Natural killer cell (primary cell): ENCODE data around the gene TSPAN18. TPM values are rescaled to one million over a fixed set of nuclear protein-coding genes. Genes with fewer than 3 reads are reported as not detected.

ENCODE experiments used
- ATAC-seq, 3 donors: fragments of 150-1000 bp in 2 of 3; fragments of 200-7000 bp in 1 of 3; cut with Tn5 transposase; 1 replicate in 1 of 3; 2 replicates in 2 of 3; pipeline ENCODE4 v1.10.0; 2021; ENCODE audit warnings: mild to moderate bottlenecking in 2 of 3, moderate library complexity in 2 of 3
- DNase-seq, 2 donors: peaks; one replicate each; pipeline versions ENCODE4 v3.0.0 to v3.0.0-alpha.2; 2013 to 2021; ENCODE audit warnings: mixed read lengths in 1 of 2
- H3K27ac ChIP-seq: one replicate; pipeline ENCODE4 v1.5.1; 2013; ENCODE audit warnings: mild to moderate bottlenecking, low read length
- H3K27me3 ChIP-seq: one replicate; pipeline ENCODE4 v1.6.1; 2013; ENCODE audit warnings: low read length; ENCODE audit not compliant: control insufficient read depth, insufficient read depth
- H3K36me3 ChIP-seq: one replicate; pipeline ENCODE4 v1.6.1; 2013; ENCODE audit warnings: low read length; ENCODE audit not compliant: control insufficient read depth, insufficient read depth
- H3K4me1 ChIP-seq: one replicate; pipeline ENCODE4 v1.6.1; 2013; ENCODE audit warnings: low read length; ENCODE audit not compliant: control insufficient read depth, insufficient read depth
- H3K4me3 ChIP-seq: one replicate; pipeline ENCODE4 v1.5.1; 2013; ENCODE audit warnings: low read length
- H3K9me3 ChIP-seq: one replicate; pipeline ENCODE4 v1.6.1; 2013; ENCODE audit warnings: low read length; ENCODE audit not compliant: control insufficient read depth, insufficient read depth
- H3K27ac Mint-ChIP-seq, 2 donors: one replicate each; pipeline ENCODE4 v1.8.0; 2022; ENCODE audit warnings: mild to moderate bottlenecking in 2 of 2, mixed read lengths in 2 of 2, moderate library complexity in 1 of 2
- H3K27me3 Mint-ChIP-seq, 2 donors: one replicate each; pipeline ENCODE4 v1.8.0; 2022; ENCODE audit warnings: low read depth in 2 of 2, mixed read lengths in 2 of 2
- H3K36me3 Mint-ChIP-seq: one replicate; pipeline ENCODE4 v1.8.0; 2022; ENCODE audit warnings: mixed read lengths
- H3K4me1 Mint-ChIP-seq, 2 donors: one replicate each; pipeline ENCODE4 v1.8.0; 2022; ENCODE audit warnings: mixed read lengths in 2 of 2
- H3K4me3 Mint-ChIP-seq: one replicate; pipeline ENCODE4 v1.8.0; 2022; ENCODE audit warnings: mild to moderate bottlenecking, moderate library complexity, mixed read lengths
- H3K9me3 Mint-ChIP-seq, 2 donors: one replicate each; pipeline ENCODE4 v1.8.0; 2022; ENCODE audit warnings: mixed read lengths in 2 of 2
- WGBS: methylation state at CpG from one replicate; pipeline ENCODE4 v1.1.7; 2013; ENCODE audit warnings: missing lambda C conversion rate; ENCODE audit not compliant: insufficient coverage; 5-methylcytosine and 5-hydroxymethylcytosine counted together
- intact Hi-C: fragments of 100-400 bp; cut with micrococcal nuclease; formaldehyde crosslinking; loops from one replicate; pipeline ENCODE4 v1.14.2; 2022
- total RNA-seq, 4 donors: library from RNA; stranded (reverse); fragments of 120-200 nt in 1 of 4; gene quantifications; one replicate each; pipeline versions ENCODE4 v1.2.3 to v1.2.4, GENCODE V29; 2013 to 2022
- TF ChIP-seq, protein P1 (sequence below): fragments of 200-600 bp; IDR thresholded peaks from one replicate; pipeline ENCODE4 v1.8.0; 2022; ENCODE audit warnings: antibody characterized with exemption

Gene TSPAN18
- total RNA-seq, 3 donors from 2014 or later (not counting 1 experiment from before 2014, with no cell fraction given): 1.9 to 2.4 (median 2.3) TPM

DNA sequence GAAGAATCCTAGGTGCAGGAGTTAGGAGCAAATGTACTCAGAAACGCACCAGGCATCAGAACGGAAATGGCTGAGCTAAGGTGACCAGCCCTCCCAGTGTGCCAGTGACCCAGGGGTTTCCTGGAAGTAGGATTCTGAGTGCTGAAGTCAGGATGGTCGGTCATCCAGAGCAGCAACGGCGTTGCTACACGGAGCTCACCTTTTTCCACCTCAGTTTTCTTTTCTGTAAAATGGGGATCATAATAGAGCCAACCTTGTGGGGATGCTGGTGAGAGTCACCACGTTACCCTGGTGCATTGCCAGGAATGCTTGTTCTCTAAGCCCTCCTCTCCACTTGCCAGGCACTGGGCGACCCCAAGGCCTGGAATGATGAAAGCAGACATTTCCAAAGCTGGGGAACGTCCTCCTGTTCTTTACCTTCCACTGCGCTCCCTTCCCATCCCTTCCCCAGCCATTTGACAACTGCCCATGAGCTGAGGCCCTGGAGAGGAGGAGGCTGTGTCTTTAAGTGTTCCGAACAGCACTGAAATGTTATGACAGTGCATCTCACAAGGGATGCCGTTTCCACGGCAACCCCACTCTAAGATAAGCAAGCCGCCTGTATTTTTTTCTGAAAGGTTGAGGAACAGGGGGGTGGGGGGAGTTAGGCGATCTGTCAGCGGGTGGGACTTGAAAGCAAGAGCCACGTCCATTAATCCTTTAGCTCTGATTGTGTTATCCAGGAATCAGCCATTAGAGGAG, 66.8 kb downstream of the TSPAN18 start:
- H3K4me1 Mint-ChIP-seq: no peaks in the 10 kb centered on the region
- peaks cover 0 to 2% of the 10 kb centered on the region in 2 donors for H3K9me3 Mint-ChIP-seq
- intact Hi-C loops: no loop called here
- H3K27me3 Mint-ChIP-seq: peaks cover 0 to 18% of the 10 kb centered on the region in 2 donors
- ATAC-seq (no peak), DNase-seq (no peak)
- Histone ChIP-seq H3K36me3 (no peaks in the 10 kb centered on the region), H3K4me1 (no peaks in the 10 kb centered on the region), H3K27me3 (no peaks in the 10 kb centered on the region), H3K27ac (no peak overlapping the region), H3K9me3 (no peaks in the 10 kb centered on the region), H3K4me3 (no peak overlapping the region)
- no peak overlapping the region for H3K27ac Mint-ChIP-seq
- TF ChIP-seq, protein P1, sequence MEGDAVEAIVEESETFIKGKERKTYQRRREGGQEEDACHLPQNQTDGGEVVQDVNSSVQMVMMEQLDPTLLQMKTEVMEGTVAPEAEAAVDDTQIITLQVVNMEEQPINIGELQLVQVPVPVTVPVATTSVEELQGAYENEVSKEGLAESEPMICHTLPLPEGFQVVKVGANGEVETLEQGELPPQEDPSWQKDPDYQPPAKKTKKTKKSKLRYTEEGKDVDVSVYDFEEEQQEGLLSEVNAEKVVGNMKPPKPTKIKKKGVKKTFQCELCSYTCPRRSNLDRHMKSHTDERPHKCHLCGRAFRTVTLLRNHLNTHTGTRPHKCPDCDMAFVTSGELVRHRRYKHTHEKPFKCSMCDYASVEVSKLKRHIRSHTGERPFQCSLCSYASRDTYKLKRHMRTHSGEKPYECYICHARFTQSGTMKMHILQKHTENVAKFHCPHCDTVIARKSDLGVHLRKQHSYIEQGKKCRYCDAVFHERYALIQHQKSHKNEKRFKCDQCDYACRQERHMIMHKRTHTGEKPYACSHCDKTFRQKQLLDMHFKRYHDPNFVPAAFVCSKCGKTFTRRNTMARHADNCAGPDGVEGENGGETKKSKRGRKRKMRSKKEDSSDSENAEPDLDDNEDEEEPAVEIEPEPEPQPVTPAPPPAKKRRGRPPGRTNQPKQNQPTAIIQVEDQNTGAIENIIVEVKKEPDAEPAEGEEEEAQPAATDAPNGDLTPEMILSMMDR: no peak
- no peak overlapping the region for H3K4me3 Mint-ChIP-seq
- no peaks in the 10 kb centered on the region for H3K36me3 Mint-ChIP-seq
- WGBS: 79% methylated on average over 17 of the region's 17 CpGs

DNA sequence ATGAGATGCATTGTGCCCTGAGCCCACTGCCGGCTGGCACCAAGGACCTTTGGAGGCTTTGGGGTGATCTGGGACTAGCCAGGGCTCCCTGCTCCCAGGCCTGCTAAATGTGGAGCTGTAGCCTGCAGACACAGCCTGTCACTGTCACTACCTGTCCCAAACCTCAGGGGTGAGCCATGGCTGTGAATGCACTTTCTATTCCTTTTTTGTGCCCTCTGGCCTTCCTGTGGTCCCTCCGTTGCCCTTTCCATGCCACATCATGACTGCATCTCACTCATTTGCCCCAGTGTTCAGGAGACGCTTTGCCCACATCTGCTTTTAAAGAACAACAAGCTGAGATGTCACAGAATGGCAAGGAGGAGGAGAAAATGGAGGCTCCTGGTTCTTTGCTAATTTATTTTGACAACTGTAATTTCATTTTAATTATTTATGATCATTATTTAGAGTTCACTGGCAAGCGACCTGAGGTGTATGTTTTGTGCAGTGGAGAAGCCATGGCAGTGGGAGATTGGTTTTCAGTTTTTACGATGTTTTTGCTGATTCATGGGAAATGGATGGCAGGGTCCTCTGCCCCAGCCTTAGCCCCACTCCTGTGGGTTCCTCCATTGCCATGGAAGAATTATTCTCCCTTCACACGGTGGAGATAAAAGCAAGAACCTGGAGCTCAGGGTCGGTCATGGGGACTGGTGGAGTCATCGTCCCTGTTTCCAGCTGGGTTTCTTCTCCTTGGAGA, 69.2 kb downstream of the TSPAN18 start:
- no peaks in the 10 kb centered on the region for H3K4me1 ChIP-seq
- TF ChIP-seq, protein P1: no peak
- DNase-seq: no peak
- H3K27ac Mint-ChIP-seq: no peak overlapping the region
- H3K9me3 ChIP-seq: no peaks in the 10 kb centered on the region
- no peak for ATAC-seq
- no peak overlapping the region for H3K4me3 ChIP-seq
- no peaks in the 10 kb centered on the region for H3K27me3 ChIP-seq
- no peaks in the 10 kb centered on the region for H3K4me1 Mint-ChIP-seq
- no peaks in the 10 kb centered on the region for H3K9me3 Mint-ChIP-seq
- intact Hi-C loops: no loop called here
- WGBS: 56% methylated on average over 8 of the region's 8 CpGs
- H3K36me3 ChIP-seq: no peaks in the 10 kb centered on the region
- H3K4me3 Mint-ChIP-seq: no peak overlapping the region
- H3K27ac ChIP-seq: no peak overlapping the region
- peaks cover 1 to 14% of the 10 kb centered on the region in 2 donors for H3K27me3 Mint-ChIP-seq
- no peaks in the 10 kb centered on the region for H3K36me3 Mint-ChIP-seq

DNA sequence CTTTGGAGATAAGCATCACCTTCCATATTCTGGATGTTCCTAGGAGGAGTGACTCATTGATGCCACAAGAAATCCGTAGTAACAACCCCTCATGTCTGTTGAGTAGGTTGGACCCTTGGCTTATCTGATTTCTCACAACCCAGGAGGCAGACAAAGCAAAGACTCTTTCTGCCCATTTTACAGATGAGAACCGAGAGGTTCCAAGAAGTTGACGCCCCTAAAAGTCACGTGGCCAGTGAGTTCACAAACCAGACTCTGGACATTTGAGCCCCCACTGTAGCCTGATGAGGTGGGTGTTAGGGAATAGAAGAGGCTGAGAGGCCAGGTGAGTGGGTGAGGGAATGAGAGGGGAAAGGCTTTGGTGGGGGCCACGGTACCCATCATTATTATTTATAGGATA, 70.3 kb downstream of the TSPAN18 start:
- no peaks in the 10 kb centered on the region for H3K27me3 ChIP-seq
- no peak overlapping the region for H3K27ac ChIP-seq
- Mint-ChIP-seq H3K36me3 (no peaks in the 10 kb centered on the region), H3K27me3 (peaks cover 12 to 15% of the 10 kb centered on the region in 2 donors), H3K4me3 (no peak overlapping the region), H3K4me1 (no peaks in the 10 kb centered on the region), H3K27ac (no peak overlapping the region), H3K9me3 (no peaks in the 10 kb centered on the region)
- no peaks in the 10 kb centered on the region for H3K4me1 ChIP-seq
- H3K9me3 ChIP-seq: no peaks in the 10 kb centered on the region
- no peak overlapping the region for H3K4me3 ChIP-seq
- 81% methylated on average over 5 of the region's 5 CpGs for WGBS
- no peaks in the 10 kb centered on the region for H3K36me3 ChIP-seq
- TF ChIP-seq, protein P1: no peak
- intact Hi-C loops: no loop called here
- no peak for DNase-seq
- no peak for ATAC-seq
